NCI-H69 (cell line): ENCODE data around the gene HDAC2.
"Not testable (repeated sequence)": the region's sequence is repeated elsewhere in the genome, so short reads cannot be mapped to it uniquely, and the experiment has no call there.

ENCODE experiments used
- DNase-seq: peaks from one replicate; lab custom pipeline; 2025; lab: John Stamatoyannopoulos, UW

Gene HDAC2

DNA sequence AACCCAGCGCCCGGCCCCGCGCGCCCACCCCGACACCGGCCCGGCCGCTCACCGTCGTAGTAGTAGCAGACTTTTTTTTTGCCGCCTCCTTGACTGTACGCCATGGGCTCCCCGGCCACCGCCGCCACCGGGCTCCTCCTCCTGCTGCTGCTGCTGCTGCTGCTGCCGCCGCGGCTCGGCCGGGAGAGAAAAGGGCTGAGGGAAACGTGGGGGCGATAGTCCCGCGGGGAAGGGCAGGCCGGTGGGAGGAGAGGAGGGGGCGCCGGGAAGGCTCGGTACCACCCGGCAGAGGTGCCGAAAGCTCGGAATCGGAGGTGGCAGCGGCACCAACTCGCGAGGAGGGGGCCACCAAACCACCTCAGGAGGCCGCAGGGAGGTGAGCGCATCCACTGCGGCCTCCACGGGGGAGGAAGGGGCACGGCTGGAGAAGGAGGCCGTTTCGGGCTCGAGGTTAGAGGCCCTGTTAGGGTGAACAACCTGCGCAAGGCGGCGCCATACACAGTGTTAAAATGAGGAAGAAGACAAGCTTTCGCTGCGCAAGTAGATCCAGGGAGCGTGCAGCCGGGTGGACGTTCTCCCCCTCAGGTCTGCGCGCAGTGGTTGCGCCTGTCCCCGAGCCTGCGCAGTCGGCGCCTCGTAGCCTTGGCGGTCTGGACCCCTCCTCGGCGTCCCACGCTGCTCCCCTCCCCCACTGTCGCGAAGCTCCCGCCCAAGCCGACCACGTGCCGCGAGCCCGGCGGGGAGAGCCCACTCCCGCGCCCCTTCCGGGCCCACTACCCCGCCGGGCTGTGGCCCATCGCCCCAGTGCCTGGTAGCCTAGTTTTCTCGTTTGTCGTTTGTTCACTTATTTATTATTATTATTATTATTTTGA is at the start of gene HDAC2:
Gene HDAC2 (minus strand): TSS at position 344 of the 872 bp plus-strand sequence. CDS start 240 bp downstream, at position 104.
- DNase-seq, result peak; percentile 90

DNA sequence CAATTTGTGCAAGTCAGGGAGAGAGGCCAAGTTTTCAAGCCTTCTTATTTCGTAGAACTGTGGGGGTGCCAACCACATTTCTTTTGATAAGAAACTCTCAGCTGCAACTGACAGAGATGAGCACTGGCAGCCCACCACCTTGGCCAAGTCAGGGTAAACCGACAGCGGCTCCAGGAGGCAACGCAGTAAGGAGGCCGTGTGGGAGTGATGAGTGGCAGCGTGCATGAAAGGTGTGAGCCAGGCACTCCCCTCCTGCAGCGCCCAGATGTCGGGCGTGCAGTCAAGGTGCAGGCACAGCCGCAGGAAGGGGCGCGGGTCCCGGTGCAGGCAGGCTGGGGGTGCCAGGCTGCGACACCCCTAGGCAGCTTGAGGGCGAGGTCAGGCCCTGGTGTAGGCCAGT is 49.2 kb upstream of the HDAC2 start:
- DNase-seq, result no peak

DNA sequence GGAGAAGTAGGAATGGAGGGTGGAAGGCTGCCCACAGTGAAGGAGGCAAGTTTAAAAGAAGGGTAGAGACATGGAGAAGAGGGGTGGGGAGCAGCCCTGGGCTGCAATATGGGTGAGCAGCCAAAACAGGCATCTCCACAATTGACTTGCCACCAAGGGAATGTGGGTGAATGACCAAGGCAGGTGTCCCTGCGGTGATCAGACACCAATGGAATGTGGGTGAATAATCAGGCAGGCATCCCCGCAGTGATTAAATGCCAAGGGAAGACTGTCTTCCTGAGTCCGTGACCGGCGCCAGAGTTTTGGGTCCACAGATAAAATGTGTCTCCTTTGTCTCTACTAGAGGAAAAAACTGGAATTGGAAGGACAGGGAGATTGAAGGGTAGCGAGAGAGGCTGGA is 46.2 kb upstream of the HDAC2 start:
- not testable (repeated sequence) for DNase-seq

DNA sequence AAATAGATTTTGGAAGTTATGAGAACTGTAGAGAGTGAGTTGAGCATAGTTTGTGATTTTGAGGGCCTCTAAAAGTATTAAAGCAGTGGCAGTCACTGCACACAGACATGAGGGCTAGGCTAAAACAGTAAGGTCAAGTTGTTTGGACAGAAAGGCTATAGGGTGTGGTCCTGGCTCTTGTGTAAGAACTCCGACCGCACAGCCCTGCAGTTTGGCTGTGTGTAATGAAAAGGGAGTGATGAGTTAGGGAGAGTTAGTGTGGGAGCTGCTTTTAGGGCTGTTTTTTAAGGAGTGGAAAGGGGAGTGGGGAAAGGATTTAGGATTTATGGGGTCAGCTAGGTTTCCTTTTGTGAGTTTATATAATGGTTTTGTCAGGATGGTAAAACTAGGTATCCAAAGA is 43.2 kb upstream of the HDAC2 start:
- not testable (repeated sequence) for DNase-seq

DNA sequence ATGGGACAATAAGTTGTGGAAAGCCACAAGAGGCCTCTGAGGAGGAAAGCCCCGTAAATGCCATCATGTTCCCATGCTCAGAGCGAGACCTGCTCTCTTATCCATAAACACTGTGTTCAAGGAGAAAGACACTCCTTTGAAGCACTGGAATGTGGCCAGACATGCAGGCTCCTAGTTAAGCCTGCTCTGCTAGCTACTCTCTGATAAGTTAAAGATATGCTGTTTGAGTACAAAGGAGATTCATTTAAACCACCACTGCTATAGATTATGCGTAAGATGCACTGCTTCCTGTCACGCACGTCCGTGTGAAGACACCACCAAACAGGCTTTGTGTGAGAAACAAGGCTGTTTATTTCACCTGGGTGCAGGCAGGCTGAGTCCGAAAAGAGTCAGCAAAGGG is 40.5 kb upstream of the HDAC2 start:
- not testable (repeated sequence) for DNase-seq

DNA sequence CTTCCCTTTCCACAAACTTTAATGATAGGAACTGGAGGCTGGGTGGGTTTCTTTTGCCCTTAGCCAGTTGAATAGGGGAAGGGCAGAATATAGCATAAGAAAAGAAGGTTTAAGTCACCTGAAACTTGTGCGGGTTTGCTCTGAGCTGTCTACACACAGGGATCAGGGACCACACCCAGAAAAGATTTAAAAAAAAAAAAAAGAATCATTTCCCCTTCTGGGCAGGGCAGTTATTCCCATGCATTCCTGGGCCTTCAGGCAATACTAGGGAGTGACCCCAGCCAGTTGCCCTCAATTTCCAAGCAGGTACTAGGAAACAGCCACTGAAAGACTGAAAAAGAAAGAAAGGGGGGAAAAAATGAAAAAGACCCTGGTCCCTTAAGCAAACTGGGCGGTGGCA is 39.6 kb upstream of the HDAC2 start:
- no peak for DNase-seq

DNA sequence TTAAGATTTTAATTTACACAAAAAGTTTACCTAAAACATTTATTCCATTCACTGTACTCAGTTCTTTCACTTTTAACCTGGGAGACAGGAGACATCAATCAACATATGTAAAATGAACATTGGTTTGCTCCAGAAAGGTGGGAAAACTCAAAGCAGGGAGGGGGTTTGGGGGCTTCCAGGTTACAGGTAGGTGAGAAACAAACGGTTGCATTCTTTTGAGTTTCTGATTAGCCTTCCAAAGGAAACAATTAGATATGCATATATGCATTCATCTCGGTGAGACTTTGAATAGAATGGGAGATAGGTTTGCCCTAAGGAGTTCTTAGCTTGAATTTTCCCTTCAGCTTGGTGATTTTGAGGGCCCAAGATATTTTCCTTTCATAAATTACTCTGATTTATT is 38.2 kb upstream of the HDAC2 start:
- DNase-seq, result no peak

DNA sequence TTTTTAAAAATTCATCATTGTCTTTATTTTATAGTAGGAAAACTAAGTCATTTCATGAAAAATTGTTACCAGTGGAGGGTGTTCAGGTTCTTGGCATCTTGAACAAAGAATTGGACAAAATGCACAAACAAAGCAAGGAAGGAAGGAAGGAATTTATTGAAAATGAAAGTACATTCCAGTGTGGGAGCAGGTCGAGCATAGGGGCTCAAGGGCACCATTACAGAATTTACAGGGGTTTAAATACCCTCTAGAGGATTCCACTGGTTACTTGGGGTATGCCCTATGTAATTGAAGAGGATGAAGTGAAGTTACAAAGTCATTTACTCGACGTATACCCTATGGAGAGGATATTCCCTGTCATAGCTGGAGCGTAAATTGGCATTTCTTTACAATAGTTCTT is 37.4 kb upstream of the HDAC2 start:
- no peak for DNase-seq

DNA sequence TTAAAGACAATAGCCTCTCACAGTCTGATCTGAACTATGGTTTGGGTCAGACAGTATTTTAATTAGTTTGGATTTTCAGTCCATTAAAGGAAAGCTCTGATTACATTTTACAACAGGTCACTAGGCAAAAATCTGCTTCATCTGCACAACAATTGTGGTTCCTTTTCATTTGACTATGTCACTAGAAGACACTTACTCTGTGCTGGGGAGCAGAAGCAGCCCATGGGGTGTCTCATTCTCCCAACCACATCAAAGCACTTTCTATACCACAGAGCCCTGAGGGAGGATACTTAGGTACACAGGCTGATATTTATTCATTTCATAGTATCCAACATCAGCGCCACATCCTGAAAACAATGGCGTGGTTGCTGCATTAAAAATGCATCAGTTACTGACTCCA is 36.6 kb upstream of the HDAC2 start:
- no peak for DNase-seq

DNA sequence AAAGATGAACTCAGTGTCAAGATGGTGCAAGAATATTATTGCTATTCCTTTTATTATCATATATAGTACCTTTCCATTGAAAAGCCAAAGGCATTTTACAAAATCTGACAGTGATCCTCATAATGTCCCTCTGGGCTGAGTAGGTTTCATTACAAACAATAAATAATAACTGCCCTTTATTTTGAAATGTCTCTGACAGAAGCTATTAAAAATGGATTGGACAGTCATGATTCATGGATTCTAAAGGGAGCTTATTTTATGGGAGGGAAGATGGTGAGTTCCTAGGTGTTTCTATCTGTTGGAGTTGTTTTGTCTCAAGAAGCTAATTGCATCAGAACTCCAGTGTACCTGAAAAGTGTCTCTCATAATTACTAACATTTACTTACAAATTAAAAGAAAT is 30.4 kb upstream of the HDAC2 start:
- no peak for DNase-seq

DNA sequence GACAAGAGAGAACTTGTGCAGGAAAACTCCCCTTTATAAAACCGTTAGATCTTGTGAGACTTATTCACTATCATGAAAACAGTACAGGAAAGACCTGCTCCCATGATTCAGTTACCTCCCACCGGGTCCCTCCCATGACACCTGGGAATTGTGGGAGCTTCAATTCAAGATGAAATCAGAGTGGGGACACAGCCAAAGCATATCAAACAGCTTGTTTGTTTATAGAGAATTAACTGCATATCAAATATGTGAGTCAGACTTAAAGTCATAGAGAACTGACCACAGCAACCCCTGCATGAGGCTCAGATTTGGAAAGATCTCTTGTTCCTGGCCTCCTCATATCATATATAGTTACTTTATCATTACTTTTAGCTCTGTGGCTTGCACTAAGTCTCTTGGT is 29.1 kb upstream of the HDAC2 start:
- DNase-seq, result no peak

DNA sequence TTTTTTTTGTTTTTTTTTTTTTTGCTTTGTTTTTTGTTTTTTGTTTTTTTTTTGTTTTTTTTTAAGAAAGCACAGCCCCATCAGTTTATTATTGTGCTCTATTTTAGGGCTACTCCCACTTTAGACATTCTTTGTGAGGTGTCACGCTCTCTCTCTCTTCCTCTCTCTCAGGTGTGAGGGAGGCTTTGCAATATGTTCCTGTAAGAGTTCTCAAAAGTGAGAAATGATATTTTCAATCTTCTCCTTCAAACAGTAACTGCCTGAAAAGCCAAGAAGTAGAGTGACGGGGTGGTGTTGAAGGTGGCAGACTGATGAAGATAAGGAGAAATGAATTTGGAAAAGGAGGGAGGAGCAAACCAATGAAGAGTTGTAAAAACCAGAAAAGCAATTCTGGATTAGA is 28.3 kb upstream of the HDAC2 start:
- DNase-seq, result no peak

DNA sequence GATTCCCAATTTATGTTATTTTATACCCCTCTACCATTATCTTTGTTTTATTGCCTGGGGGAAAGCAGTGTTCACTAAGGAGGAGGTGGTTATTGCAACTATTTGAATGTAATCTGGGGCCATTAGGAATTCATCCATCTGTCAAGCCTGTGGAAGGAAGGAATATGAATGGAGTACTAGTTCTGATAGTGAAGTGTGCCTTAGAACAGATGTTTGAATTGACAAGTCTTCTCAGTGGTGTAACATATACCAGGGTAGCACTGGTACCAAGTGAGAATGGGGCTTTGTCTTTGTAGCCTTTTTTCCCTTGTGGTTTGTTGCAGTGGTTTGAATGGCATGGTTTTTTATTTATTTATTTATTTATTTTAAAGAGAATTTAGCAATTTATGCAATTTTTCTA is 27.9 kb upstream of the HDAC2 start:
- no peak for DNase-seq

DNA sequence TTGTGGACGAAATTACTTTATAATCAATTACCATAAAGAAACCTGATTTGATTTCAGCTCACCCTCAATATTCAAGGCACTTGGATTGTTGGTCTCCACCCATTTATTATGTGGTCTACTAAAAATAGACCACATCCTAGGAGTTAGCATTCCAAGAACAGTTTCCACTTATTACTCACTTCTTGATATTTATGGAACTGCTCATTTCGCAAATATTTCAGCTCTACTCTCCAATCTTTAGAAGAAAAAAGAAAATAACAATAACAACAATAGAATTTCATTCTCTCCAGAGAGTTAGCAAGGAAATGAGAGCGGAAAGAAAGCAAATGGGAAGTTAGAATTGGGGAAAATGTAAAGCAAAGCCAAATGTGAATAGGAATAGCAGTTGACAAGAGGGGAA is 26.2 kb upstream of the HDAC2 start:
- no peak for DNase-seq

DNA sequence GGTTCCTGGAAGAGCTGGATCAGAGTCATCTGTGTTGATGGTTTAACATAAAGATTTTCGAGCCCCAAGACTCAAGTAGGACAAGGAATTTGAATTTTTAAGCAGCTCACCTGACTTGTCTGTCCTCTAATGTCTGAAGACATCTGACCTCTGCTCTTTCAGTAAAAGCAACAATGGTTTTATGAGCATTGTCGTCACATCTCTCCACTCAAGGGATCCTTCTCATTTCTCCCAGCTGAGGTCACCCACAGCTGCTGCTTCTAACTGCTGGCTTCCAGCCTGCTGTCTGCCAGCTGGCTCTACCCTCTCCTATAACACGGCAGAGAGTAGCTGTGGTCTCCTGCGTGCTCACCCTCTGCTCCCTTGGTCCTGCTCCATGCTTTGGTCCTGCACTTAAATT is 24.7 kb upstream of the HDAC2 start:
- DNase-seq, result peak; percentile 61

DNA sequence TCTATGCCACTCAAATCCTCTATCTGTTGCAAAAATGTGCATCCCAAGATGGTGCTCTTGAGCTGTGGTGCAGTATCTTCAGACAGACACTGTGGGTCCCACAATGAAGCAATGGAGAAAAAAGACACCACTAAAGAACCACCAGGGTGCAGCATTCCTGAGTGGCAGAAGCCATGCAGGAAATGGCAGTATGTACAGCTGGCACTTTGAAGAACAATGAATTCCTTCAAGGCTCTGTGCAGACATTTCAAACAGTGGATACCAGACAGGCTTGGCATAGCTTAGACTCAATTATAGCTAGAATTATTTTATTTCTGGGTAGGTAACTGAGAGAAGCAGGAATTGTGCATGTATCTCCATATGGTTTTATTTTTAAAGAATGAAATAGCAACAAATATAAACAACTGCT is 24.0 kb upstream of the HDAC2 start:
- peak; percentile 79 for DNase-seq

DNA sequence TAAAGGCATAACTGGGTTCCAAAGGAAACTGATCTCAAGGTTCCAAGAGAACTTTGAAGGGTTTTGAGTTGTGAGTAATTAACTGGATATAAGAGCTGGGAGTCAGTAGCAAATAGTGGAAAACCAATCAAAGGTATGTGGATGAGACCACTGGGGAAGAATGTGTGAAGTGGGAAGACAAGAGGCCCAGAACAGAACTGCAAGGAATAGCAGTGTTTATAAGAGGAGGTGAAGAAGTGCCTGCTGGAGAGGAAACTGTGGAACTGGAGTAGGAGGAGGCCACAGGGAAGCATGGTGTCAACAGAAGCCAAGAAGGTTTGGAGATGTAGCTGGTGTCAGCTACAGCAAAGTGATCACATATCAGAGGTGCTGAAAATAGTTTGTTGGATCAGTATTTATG is 18.7 kb upstream of the HDAC2 start:
- no peak for DNase-seq

DNA sequence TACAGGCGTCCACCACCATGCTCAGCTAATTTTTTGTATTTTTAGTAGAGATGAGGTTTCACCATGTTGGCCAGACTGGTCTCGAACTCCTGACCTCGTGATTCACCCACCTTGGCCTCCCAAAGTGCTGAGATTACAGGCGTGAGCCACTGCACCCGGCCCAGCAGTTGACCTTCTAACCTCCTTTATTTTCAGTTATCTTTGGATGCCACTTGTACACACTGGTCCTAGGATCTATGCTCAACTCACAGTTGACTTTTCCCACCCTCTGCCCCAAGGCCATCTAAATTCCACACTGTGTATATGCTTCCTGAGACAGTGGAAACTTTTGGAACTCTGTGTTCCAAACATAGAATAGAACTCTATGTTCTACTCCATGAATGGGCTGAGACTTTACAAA is 11.7 kb upstream of the HDAC2 start:
- not testable (repeated sequence) for DNase-seq

DNA sequence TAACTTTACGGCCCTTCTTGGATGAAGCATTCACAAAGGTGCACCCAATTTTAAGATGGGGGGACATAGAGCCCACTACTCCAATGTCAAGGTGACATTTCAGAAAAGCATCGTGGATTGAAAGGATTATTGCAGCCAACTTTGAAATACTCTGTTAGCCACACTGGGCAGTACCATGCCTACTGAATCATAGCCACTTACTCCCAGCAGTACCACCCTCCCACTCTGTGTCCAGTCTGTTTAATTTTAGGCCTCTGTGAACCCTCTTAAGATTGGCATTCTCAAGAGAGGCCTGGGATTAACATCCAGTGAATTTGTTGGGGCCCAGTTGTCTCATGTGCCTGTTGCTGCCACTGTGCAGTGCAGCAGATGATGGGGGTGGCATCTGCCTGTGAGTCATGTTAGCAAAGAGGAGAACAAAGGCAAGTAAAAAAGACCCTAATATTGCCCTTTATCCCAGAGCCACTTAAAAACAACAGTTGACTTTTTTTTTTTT is 11.2 kb upstream of the HDAC2 start:
- DNase-seq, result no peak

DNA sequence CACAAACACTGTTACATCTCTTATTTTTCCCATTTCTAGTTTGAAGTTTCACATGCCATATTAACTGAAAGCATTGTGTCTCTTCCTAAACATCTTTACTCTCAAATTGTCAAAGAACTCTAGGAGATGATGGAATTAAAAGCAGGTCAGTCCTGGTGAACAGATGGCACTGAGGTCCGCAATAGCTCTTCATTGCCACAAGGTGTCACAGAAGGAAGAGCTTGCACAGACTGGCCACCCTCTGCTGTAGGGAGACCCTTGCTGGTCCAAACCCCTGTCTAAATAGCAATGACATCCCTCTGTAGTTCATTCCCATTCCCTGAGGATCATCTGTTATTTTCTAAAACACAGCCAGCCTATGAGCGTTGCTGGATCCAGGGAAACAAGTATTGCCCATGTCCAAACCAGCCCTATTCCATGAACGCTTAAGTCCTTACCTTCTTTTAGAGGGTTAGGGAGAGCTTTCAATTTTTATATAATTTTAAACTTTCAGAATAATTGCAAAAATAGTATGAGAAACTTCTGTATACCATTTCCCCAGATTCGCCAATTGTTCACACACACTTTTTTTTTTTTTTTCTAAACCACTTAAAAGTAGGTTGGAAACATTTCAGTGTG is 10.1 kb upstream of the HDAC2 start:
- DNase-seq, result peak; percentile 38

DNA sequence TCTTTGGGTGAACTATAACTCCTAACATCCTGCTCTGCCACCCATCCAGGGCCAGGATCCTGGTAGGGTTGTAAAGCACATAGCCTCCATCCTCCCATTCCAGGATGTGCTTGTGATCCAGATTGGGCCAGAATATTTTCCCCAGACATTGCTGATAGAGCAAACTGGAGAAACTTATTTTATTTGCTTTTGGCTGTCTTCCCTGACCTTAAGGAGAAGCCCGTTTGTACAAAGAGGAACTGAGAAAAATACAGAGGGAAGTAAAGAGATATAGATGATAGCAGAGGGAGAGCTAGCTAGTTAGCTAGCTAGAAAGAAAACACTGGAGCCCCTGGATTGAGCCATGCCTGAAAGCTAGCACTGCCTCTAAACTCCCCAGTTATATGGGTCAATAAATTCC is 9.0 kb upstream of the HDAC2 start:
- no peak for DNase-seq

DNA sequence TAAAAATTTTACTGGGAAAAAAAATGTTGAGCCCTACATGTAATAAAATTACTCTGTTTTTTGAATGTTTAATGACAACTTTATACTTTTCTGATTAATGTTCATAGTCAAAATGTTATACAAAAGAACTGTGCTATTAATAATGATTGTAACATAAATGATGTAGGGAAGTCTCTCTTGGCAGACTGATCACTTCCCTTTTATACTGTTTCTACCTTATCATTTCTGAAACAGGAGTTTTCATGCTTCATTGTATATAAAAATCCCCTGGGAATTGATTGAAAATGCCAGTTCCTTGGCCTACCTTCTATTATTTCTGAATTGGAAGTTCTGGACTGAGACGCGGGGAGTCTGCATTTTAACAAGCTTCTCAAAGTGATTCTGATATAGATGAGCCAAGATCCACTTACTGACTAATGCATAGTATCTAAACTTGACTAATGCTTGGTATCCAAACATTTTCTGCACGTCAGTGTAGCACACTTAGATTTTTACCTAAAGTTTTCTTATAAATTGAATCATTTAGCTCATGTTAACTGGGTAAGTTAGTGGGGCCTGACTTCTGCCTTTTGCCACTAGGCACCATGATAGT is 7.2 kb upstream of the HDAC2 start:
- no peak for DNase-seq

DNA sequence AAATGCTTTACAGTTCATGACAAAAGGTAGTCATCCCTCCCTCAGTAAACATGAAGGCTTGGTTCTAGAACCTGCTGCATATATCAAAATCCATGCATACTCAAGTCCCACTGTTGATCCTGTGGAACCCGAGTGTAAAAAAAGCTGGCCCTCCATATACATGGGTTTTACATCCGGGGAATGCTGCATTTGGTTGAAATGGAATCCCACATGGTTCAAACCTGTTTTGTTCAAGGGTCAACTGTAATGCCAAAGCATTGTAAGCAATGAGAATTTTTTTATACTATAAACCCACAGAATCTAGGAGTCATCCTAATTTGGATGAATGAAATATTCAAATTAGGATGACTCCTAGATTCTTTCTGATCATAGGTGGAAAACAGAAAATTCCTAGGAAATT is 5.9 kb upstream of the HDAC2 start:
- no peak for DNase-seq
